Measurements from ENCODE around the gene PCAT7.

PCAT7 gene

GRCh38 chr9:94568972-94569712 lies 14.3 kb downstream of the PCAT7 start:
- peaks cover 3% of the 10 kb centered on the region for H3K27me3 ChIP-seq (ENCODE audit: insufficient read depth, poor library complexity, severe bottlenecking)
- ATAC-seq (ENCODE audit: low read depth), result no peak
- H3K4me3 ChIP-seq (ENCODE audit: severe bottlenecking), result no peak overlapping the region
- DNase-seq (ENCODE audit: low spot score), result no peak
- H3K27ac ChIP-seq (ENCODE audit: poor library complexity, severe bottlenecking), result no peak overlapping the region
- no peaks in the 10 kb centered on the region for H3K4me1 ChIP-seq (ENCODE audit: insufficient read depth, poor library complexity, severe bottlenecking)
- H3K9me3 ChIP-seq (ENCODE audit: severe bottlenecking), result no peaks in the 10 kb centered on the region
- no peak for TF ChIP-seq CTCF (IDR thresholded peaks at IDR 0.05; ENCODE audit: poor library complexity, severe bottlenecking)
- no peaks in the 10 kb centered on the region for H3K36me3 ChIP-seq (ENCODE audit: low read depth)

DNA sequence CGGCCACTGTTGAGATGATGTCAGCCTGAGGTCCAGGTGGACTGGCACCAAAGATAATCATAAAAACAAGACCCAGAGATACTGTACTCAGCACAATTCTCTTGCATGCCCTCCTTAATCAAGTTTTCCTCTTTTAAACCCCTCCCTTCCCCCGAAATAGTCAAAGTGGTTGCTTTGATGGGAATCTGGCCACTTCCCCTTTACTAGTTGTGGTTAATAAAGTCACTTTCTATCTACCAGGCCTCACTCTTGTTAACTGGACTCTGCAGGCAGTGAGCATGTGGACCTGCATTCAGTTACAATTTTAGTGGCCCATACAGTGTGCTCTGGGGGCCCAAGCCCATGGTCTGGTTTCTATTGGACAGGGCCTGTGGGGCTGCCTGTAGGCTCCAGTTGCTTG lies 21.2 kb downstream of the PCAT7 start:
- no peak for TF ChIP-seq CTCF (IDR thresholded peaks at IDR 0.05; ENCODE audit: poor library complexity, severe bottlenecking)
- H3K9me3 ChIP-seq (ENCODE audit: severe bottlenecking), result no peaks in the 10 kb centered on the region
- peaks cover 6% of the 10 kb centered on the region for H3K27me3 ChIP-seq (ENCODE audit: insufficient read depth, poor library complexity, severe bottlenecking)
- H3K4me1 ChIP-seq (ENCODE audit: insufficient read depth, poor library complexity, severe bottlenecking), result no peaks in the 10 kb centered on the region
- ATAC-seq (ENCODE audit: low read depth), result no peak
- DNase-seq (ENCODE audit: low spot score), result no peak
- H3K27ac ChIP-seq (ENCODE audit: poor library complexity, severe bottlenecking), result no peak overlapping the region
- no peaks in the 10 kb centered on the region for H3K36me3 ChIP-seq (ENCODE audit: low read depth)
- no peak overlapping the region for H3K4me3 ChIP-seq (ENCODE audit: severe bottlenecking)

DNA sequence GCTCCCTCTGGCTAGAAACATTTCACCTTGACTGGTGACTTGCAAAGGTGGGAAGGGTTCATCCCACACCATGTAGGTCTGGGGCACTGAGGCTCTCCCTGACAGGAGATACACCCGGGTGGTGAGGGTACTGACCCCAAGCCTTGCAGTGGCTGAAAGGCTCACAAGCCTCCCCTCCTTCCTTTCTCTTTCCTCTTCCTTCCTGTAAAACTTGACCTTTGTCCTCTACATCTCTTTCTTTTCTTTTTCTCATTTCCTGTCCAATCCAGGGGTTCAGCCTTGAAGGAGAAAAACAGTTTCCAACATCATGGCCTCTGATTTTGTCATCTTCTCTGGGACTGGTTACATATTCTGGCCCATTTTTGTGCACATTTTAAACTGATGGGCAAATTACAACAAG lies 22.2 kb downstream of the PCAT7 start:
- Histone ChIP-seq H3K36me3 (ENCODE audit: low read depth) (no peaks in the 10 kb centered on the region), H3K27me3 (ENCODE audit: insufficient read depth, poor library complexity, severe bottlenecking) (peaks cover 6% of the 10 kb centered on the region), H3K9me3 (ENCODE audit: severe bottlenecking) (no peaks in the 10 kb centered on the region), H3K4me3 (ENCODE audit: severe bottlenecking) (no peak overlapping the region), H3K4me1 (ENCODE audit: insufficient read depth, poor library complexity, severe bottlenecking) (peaks cover 4% of the 10 kb centered on the region), H3K27ac (ENCODE audit: poor library complexity, severe bottlenecking) (no peak overlapping the region)
- DNase-seq (ENCODE audit: low spot score) (no peak), ATAC-seq (ENCODE audit: low read depth) (no peak)
- TF ChIP-seq CTCF (IDR thresholded peaks at IDR 0.05; ENCODE audit: poor library complexity, severe bottlenecking), result no peak

DNA sequence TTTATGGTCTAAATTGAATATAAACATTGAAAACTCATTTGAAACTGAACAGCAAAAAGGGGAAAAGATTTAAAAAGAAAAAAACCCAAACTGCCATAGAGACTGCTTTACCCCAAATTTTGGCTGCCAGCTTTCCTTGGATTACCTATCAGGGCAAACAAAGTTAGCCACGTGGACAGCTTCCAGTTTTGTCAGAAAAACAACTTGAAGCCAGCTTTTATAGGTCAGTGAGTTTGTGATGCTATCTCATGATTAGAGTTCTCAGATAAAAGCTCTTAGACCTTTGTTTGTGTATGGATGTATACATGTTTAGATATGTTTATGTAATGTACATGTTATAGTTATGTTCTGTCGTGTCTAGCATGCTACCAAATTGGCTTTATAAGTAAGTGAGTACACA lies 22.7 kb downstream of the PCAT7 start:
- DNase-seq (ENCODE audit: low spot score) (no peak), ATAC-seq (ENCODE audit: low read depth) (no peak)
- Histone ChIP-seq H3K9me3 (ENCODE audit: severe bottlenecking) (no peaks in the 10 kb centered on the region), H3K27ac (ENCODE audit: poor library complexity, severe bottlenecking) (no peak overlapping the region), H3K4me1 (ENCODE audit: insufficient read depth, poor library complexity, severe bottlenecking) (peaks cover 4% of the 10 kb centered on the region), H3K4me3 (ENCODE audit: severe bottlenecking) (no peak overlapping the region), H3K27me3 (ENCODE audit: insufficient read depth, poor library complexity, severe bottlenecking) (peaks cover 6% of the 10 kb centered on the region), H3K36me3 (ENCODE audit: low read depth) (no peaks in the 10 kb centered on the region)
- TF ChIP-seq CTCF (IDR thresholded peaks at IDR 0.05; ENCODE audit: poor library complexity, severe bottlenecking), result no peak

- ATAC-seq (ENCODE audit: low read depth) (no peak; the same call in 2 of the 3 replicates), DNase-seq (ENCODE audit: low spot score) (no peak)
- Histone ChIP-seq H3K4me1 (ENCODE audit: insufficient read depth, poor library complexity, severe bottlenecking) (peaks cover 9% of the 10 kb centered on the region), H3K4me3 (ENCODE audit: severe bottlenecking) (no peak overlapping the region), H3K27me3 (ENCODE audit: insufficient read depth, poor library complexity, severe bottlenecking) (no peaks in the 10 kb centered on the region), H3K9me3 (ENCODE audit: severe bottlenecking) (no peaks in the 10 kb centered on the region), H3K27ac (ENCODE audit: poor library complexity, severe bottlenecking) (no peak overlapping the region), H3K36me3 (ENCODE audit: low read depth) (no peaks in the 10 kb centered on the region)
- TF ChIP-seq CTCF (IDR thresholded peaks at IDR 0.05; ENCODE audit: poor library complexity, severe bottlenecking), result no peak
Measured at GRCh38 chr9:94581728-94582127, 26.8 kb downstream of the PCAT7 start.

All from RWPE2 (cell line).